H9 (cell line): ENCODE measurements around the gene NKAIN4. TPM values are rescaled to one million over a fixed set of nuclear protein-coding genes. Genes with fewer than 3 reads are reported as not detected.

Experiments
- DNase-seq: peaks from one replicate; pipeline ENCODE4 v3.0.0-alpha.2; 2017
- H2AFZ ChIP-seq: one replicate; pipeline ENCODE4 v1.6.1; 2013; ENCODE audit warnings: mild to moderate bottlenecking, low read length, control low read depth, moderate library complexity
- H2AK5ac ChIP-seq: 2 replicates; pipeline ENCODE4 v1.6.1; 2013; ENCODE audit warnings: low read length, control low read depth, mixed read lengths; ENCODE audit not compliant: insufficient read length
- H2BK120ac ChIP-seq: one replicate; pipeline ENCODE4 v1.6.1; 2013; ENCODE audit warnings: low read depth, mild to moderate bottlenecking, low read length, control low read depth, inconsistent platforms; ENCODE audit not compliant: poor library complexity, severe bottlenecking
- H2BK12ac ChIP-seq: 2 replicates; pipeline ENCODE4 v1.6.1; 2013; ENCODE audit warnings: low read length, control low read depth, mixed read lengths, low read depth; ENCODE audit not compliant: insufficient read length
- H2BK15ac ChIP-seq: 2 replicates; pipeline ENCODE4 v1.6.1; 2013; ENCODE audit warnings: low read depth, low read length, control low read depth
- H2BK20ac ChIP-seq: one replicate; pipeline ENCODE4 v1.6.1; 2013; ENCODE audit warnings: low read depth, mild to moderate bottlenecking, low read length, control low read depth, inconsistent platforms; ENCODE audit not compliant: poor library complexity, severe bottlenecking
- H2BK5ac ChIP-seq: 2 replicates; pipeline ENCODE4 v1.6.1; 2013; ENCODE audit warnings: low read length, control low read depth, mixed read lengths; ENCODE audit not compliant: insufficient read length
- H3K14ac ChIP-seq: 2 replicates; pipeline ENCODE4 v1.6.1; 2013; ENCODE audit warnings: low read length, control low read depth; ENCODE audit not compliant: insufficient read depth
- H3K18ac ChIP-seq: 2 replicates; pipeline ENCODE4 v1.6.1; 2013; ENCODE audit warnings: low read depth, mild to moderate bottlenecking, mixed read lengths, low read length, control low read depth; ENCODE audit not compliant: insufficient read length
- H3K23ac ChIP-seq: 2 replicates; pipeline ENCODE4 v1.6.1; 2013; ENCODE audit warnings: low read length, control low read depth, mixed read lengths, low read depth; ENCODE audit not compliant: insufficient read length
- H3K23me2 ChIP-seq: 2 replicates; pipeline ENCODE4 v1.6.1; 2013; ENCODE audit warnings: low read depth, mild to moderate bottlenecking, mixed read lengths, low read length, control low read depth; ENCODE audit not compliant: insufficient read length, poor library complexity, severe bottlenecking
- H3K27ac ChIP-seq: 2 replicates; pipeline ENCODE4 v1.5.1; 2013; ENCODE audit warnings: low read length, control low read depth, mixed read lengths, low read depth; ENCODE audit not compliant: insufficient read length
- H3K27me3 ChIP-seq: 2 replicates; pipeline ENCODE4 v1.6.1; 2013; ENCODE audit warnings: low read length, control low read depth, inconsistent platforms; ENCODE audit not compliant: insufficient read depth
- H3K4ac ChIP-seq: 2 replicates; pipeline ENCODE4 v1.6.1; 2013; ENCODE audit warnings: low read depth, mild to moderate bottlenecking, control low read depth, inconsistent platforms, low read length, moderate library complexity
- H3K4me1 ChIP-seq: 2 replicates; pipeline ENCODE4 v1.6.1; 2013; ENCODE audit warnings: low read length, control low read depth, inconsistent platforms; ENCODE audit not compliant: insufficient read depth
- H3K4me2 ChIP-seq: 2 replicates; pipeline ENCODE4 v1.6.1; 2013; ENCODE audit warnings: low read length, control low read depth, mixed read lengths; ENCODE audit not compliant: insufficient read length, insufficient read depth
- H3K56ac ChIP-seq: 2 replicates; pipeline ENCODE4 v1.6.1; 2013; ENCODE audit warnings: low read depth, mild to moderate bottlenecking, mixed read lengths, low read length, control low read depth; ENCODE audit not compliant: insufficient read length
- H3K79me1 ChIP-seq: 2 replicates; pipeline ENCODE4 v1.6.1; 2013; ENCODE audit warnings: low read depth, mild to moderate bottlenecking, moderate library complexity, low read length, control low read depth, inconsistent platforms; ENCODE audit not compliant: insufficient read depth, poor library complexity, severe bottlenecking
- H3K79me2 ChIP-seq: 2 replicates; pipeline ENCODE4 v1.6.1; 2013; ENCODE audit warnings: low read length, control low read depth, inconsistent platforms; ENCODE audit not compliant: insufficient read depth
- H3K9ac ChIP-seq: 2 replicates; pipeline ENCODE4 v1.6.1; 2013; ENCODE audit warnings: low read length, control low read depth, mixed read lengths; ENCODE audit not compliant: insufficient read length; ENCODE audit errors: extremely low read depth
- H3K9me3 ChIP-seq: one replicate; pipeline ENCODE4 v1.6.1; 2013; ENCODE audit warnings: low read depth, low read length, inconsistent platforms; ENCODE audit not compliant: control insufficient read depth
- H3T11ph ChIP-seq: one replicate; pipeline ENCODE4 v1.6.1; 2013; ENCODE audit warnings: mild to moderate bottlenecking, low read length, control low read depth, inconsistent platforms
- H4K20me1 ChIP-seq: one replicate; pipeline ENCODE4 v1.6.1; 2013; ENCODE audit not compliant: control insufficient read depth, insufficient read length, insufficient read depth
- H4K5ac ChIP-seq: 2 replicates; pipeline ENCODE4 v1.6.1; 2013; ENCODE audit warnings: low read depth, mild to moderate bottlenecking, mixed read lengths, low read length, control low read depth; ENCODE audit not compliant: insufficient read length
- H4K8ac ChIP-seq: replicated peaks from 2 replicates; pipeline ENCODE4 v1.6.1; 2013; ENCODE audit warnings: low read length, control low read depth, mixed read lengths, low read depth; ENCODE audit not compliant: insufficient read length
- H4K91ac ChIP-seq: 2 replicates; pipeline ENCODE4 v1.6.1; 2013; ENCODE audit warnings: low read depth, mild to moderate bottlenecking, moderate library complexity, mixed read lengths, low read length, control low read depth; ENCODE audit not compliant: insufficient read length
- H3K27ac Mint-ChIP-seq, 3 experiments: 2 replicates in 2 of 3; 3 replicates in 1 of 3; pipeline ENCODE4 v1.8.0; 2020 to 2021; ENCODE audit warnings: mixed read lengths in 3 of 3, mild to moderate bottlenecking in 1 of 3, moderate library complexity in 1 of 3
- H3K27me3 Mint-ChIP-seq: 2 replicates; pipeline ENCODE4 v1.8.0; 2021; ENCODE audit warnings: low read depth, mild to moderate bottlenecking, moderate library complexity, mixed read lengths
- H3K36me3 Mint-ChIP-seq, 3 experiments: 2 replicates in 2 of 3; 3 replicates in 1 of 3; pipeline ENCODE4 v1.8.0; 2020 to 2021; ENCODE audit warnings: low read depth in 3 of 3, mixed read lengths in 3 of 3; ENCODE audit not compliant: insufficient read depth in 1 of 3
- H3K4me1 Mint-ChIP-seq, 2 experiments: 2 replicates each; pipeline ENCODE4 v1.8.0; 2020; ENCODE audit warnings: mixed read lengths in 2 of 2
- H3K4me3 Mint-ChIP-seq, 2 experiments: 2 replicates in 1 of 2; 3 replicates in 1 of 2; pipeline ENCODE4 v1.8.0; 2020 to 2021; ENCODE audit warnings: mild to moderate bottlenecking in 2 of 2, mixed read lengths in 2 of 2, moderate library complexity in 1 of 2
- H3K9me3 Mint-ChIP-seq, 2 experiments: 2 replicates in 1 of 2; 3 replicates in 1 of 2; pipeline ENCODE4 v1.8.0; 2020; ENCODE audit warnings: mild to moderate bottlenecking in 2 of 2, mixed read lengths in 2 of 2, moderate library complexity in 1 of 2
- WGBS: extraction: QIAGEN DNeasy Blood & Tissue Kit; methylation state at CpG from one replicate; pipeline ENCODE4 v1.1.7; 2013; ENCODE audit warnings: missing lambda C conversion rate, low lambda C conversion rate, mixed read lengths; ENCODE audit not compliant: insufficient read length; ENCODE audit errors: extremely low coverage; 5-methylcytosine and 5-hydroxymethylcytosine counted together
- total RNA-seq: library from RNA; stranded (reverse); gene quantifications from 2 replicates; pipeline ENCODE4 v1.2.1, GENCODE V29; 2021
- TF ChIP-seq, protein P1 (sequence below): fragments of 200-600 bp; sonication (generic); conservative IDR thresholded peaks from 3 replicates; pipeline ENCODE4 v1.8.0; 2021; ENCODE audit warnings: antibody characterized with exemption, mild to moderate bottlenecking

Gene NKAIN4
- total RNA-seq, 1 experiment from 2014 or later = 20.9 TPM

DNA sequence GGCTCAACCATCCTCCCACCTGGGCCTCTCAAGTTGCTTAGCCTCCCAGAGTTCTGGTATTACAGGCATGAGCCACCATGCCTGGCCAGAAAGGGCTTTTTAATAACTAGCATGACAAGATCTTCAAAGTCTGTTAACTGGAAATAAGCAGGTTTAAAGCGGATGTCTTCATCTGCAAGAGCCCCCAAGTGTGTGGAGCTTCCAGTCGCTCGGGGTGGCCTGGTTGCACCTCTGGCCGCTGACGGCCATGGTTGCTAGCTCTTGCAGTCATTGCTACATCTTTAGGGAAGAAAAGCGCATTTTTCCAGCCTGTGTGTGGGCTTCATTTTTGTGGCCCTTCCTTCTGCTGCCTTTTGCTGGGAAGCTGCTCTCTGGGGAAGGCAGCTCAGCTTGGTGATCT lies 26.1 kb upstream of the NKAIN4 start:
- Mint-ChIP-seq H3K27me3 (no peaks in the 10 kb centered on the region), H3K4me3 (no peak overlapping the region), H3K27ac (peak overlapping the region in 2 of 3 experiments; percentile 53 to 60; a peak in 2 of 7 replicates), H3K9me3 (no peaks in the 10 kb centered on the region), H3K4me1 (no peaks in the 10 kb centered on the region), H3K36me3 (peaks cover 16 to 72% (median 60%) of the 10 kb centered on the region in 3 experiments; a peak in 6 of 7 replicates)
- no peak for DNase-seq
- H3K56ac ChIP-seq = no peak overlapping the region
- no CpG with 5 or more reads among the region's 6 CpGs for WGBS
- no peak overlapping the region for H3K27ac ChIP-seq
- no peak overlapping the region for H4K91ac ChIP-seq
- H2BK12ac ChIP-seq = no peak overlapping the region
- no peak overlapping the region for H3T11ph ChIP-seq
- no peak overlapping the region for H4K8ac ChIP-seq
- TF ChIP-seq, protein P1, sequence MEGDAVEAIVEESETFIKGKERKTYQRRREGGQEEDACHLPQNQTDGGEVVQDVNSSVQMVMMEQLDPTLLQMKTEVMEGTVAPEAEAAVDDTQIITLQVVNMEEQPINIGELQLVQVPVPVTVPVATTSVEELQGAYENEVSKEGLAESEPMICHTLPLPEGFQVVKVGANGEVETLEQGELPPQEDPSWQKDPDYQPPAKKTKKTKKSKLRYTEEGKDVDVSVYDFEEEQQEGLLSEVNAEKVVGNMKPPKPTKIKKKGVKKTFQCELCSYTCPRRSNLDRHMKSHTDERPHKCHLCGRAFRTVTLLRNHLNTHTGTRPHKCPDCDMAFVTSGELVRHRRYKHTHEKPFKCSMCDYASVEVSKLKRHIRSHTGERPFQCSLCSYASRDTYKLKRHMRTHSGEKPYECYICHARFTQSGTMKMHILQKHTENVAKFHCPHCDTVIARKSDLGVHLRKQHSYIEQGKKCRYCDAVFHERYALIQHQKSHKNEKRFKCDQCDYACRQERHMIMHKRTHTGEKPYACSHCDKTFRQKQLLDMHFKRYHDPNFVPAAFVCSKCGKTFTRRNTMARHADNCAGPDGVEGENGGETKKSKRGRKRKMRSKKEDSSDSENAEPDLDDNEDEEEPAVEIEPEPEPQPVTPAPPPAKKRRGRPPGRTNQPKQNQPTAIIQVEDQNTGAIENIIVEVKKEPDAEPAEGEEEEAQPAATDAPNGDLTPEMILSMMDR = no peak
- no peak overlapping the region for H2BK15ac ChIP-seq
- H3K79me2 ChIP-seq = peaks cover 6% of the 10 kb centered on the region; the same call in 1 of the 2 replicates
- no peak overlapping the region for H4K5ac ChIP-seq
- no peaks in the 10 kb centered on the region for H4K20me1 ChIP-seq
- H3K14ac ChIP-seq = no peak overlapping the region
- H3K4me2 ChIP-seq = no peak overlapping the region
- H3K79me1 ChIP-seq = peaks cover 2% of the 10 kb centered on the region
- no peaks in the 10 kb centered on the region for H3K27me3 ChIP-seq
- no peak overlapping the region for H2AFZ ChIP-seq
- H3K4me1 ChIP-seq = no peaks in the 10 kb centered on the region
- no peaks in the 10 kb centered on the region for H3K9me3 ChIP-seq
- no peak overlapping the region for H3K23ac ChIP-seq
- no peak overlapping the region for H3K18ac ChIP-seq
- H3K23me2 ChIP-seq = peaks cover 3% of the 10 kb centered on the region
- no peak overlapping the region for H3K9ac ChIP-seq
- H2BK120ac ChIP-seq = no peak overlapping the region
- no peak overlapping the region for H2BK20ac ChIP-seq
- H3K4ac ChIP-seq = no peak overlapping the region
- H2BK5ac ChIP-seq = no peak overlapping the region
- no peak overlapping the region for H2AK5ac ChIP-seq
